H9 (cell line): ENCODE data around the gene TERT. TPM values are rescaled to one million over a fixed set of nuclear protein-coding genes. Genes with fewer than 3 reads are reported as not detected.

Source experiments
- DNase-seq: peaks from one replicate; pipeline ENCODE4 v3.0.0-alpha.2; 2017
- H2AFZ ChIP-seq: one replicate; pipeline ENCODE4 v1.6.1; 2013; ENCODE audit warnings: mild to moderate bottlenecking, low read length, control low read depth, moderate library complexity
- H2AK5ac ChIP-seq: 2 replicates; pipeline ENCODE4 v1.6.1; 2013; ENCODE audit warnings: low read length, control low read depth, mixed read lengths; ENCODE audit not compliant: insufficient read length
- H2BK120ac ChIP-seq: one replicate; pipeline ENCODE4 v1.6.1; 2013; ENCODE audit warnings: low read depth, mild to moderate bottlenecking, low read length, control low read depth, inconsistent platforms; ENCODE audit not compliant: poor library complexity, severe bottlenecking
- H2BK12ac ChIP-seq: 2 replicates; pipeline ENCODE4 v1.6.1; 2013; ENCODE audit warnings: low read length, control low read depth, mixed read lengths, low read depth; ENCODE audit not compliant: insufficient read length
- H2BK15ac ChIP-seq: 2 replicates; pipeline ENCODE4 v1.6.1; 2013; ENCODE audit warnings: low read depth, low read length, control low read depth
- H2BK20ac ChIP-seq: one replicate; pipeline ENCODE4 v1.6.1; 2013; ENCODE audit warnings: low read depth, mild to moderate bottlenecking, low read length, control low read depth, inconsistent platforms; ENCODE audit not compliant: poor library complexity, severe bottlenecking
- H2BK5ac ChIP-seq: 2 replicates; pipeline ENCODE4 v1.6.1; 2013; ENCODE audit warnings: low read length, control low read depth, mixed read lengths; ENCODE audit not compliant: insufficient read length
- H3K14ac ChIP-seq: 2 replicates; pipeline ENCODE4 v1.6.1; 2013; ENCODE audit warnings: low read length, control low read depth; ENCODE audit not compliant: insufficient read depth
- H3K18ac ChIP-seq: 2 replicates; pipeline ENCODE4 v1.6.1; 2013; ENCODE audit warnings: low read depth, mild to moderate bottlenecking, mixed read lengths, low read length, control low read depth; ENCODE audit not compliant: insufficient read length
- H3K23ac ChIP-seq: 2 replicates; pipeline ENCODE4 v1.6.1; 2013; ENCODE audit warnings: low read length, control low read depth, mixed read lengths, low read depth; ENCODE audit not compliant: insufficient read length
- H3K23me2 ChIP-seq: 2 replicates; pipeline ENCODE4 v1.6.1; 2013; ENCODE audit warnings: low read depth, mild to moderate bottlenecking, mixed read lengths, low read length, control low read depth; ENCODE audit not compliant: insufficient read length, poor library complexity, severe bottlenecking
- H3K27ac ChIP-seq: 2 replicates; pipeline ENCODE4 v1.5.1; 2013; ENCODE audit warnings: low read length, control low read depth, mixed read lengths, low read depth; ENCODE audit not compliant: insufficient read length
- H3K27me3 ChIP-seq: 2 replicates; pipeline ENCODE4 v1.6.1; 2013; ENCODE audit warnings: low read length, control low read depth, inconsistent platforms; ENCODE audit not compliant: insufficient read depth
- H3K4ac ChIP-seq: 2 replicates; pipeline ENCODE4 v1.6.1; 2013; ENCODE audit warnings: low read depth, mild to moderate bottlenecking, control low read depth, inconsistent platforms, low read length, moderate library complexity
- H3K4me1 ChIP-seq: 2 replicates; pipeline ENCODE4 v1.6.1; 2013; ENCODE audit warnings: low read length, control low read depth, inconsistent platforms; ENCODE audit not compliant: insufficient read depth
- H3K4me2 ChIP-seq: 2 replicates; pipeline ENCODE4 v1.6.1; 2013; ENCODE audit warnings: low read length, control low read depth, mixed read lengths; ENCODE audit not compliant: insufficient read length, insufficient read depth
- H3K56ac ChIP-seq: 2 replicates; pipeline ENCODE4 v1.6.1; 2013; ENCODE audit warnings: low read depth, mild to moderate bottlenecking, mixed read lengths, low read length, control low read depth; ENCODE audit not compliant: insufficient read length
- H3K79me1 ChIP-seq: 2 replicates; pipeline ENCODE4 v1.6.1; 2013; ENCODE audit warnings: low read depth, mild to moderate bottlenecking, moderate library complexity, low read length, control low read depth, inconsistent platforms; ENCODE audit not compliant: insufficient read depth, poor library complexity, severe bottlenecking
- H3K79me2 ChIP-seq: 2 replicates; pipeline ENCODE4 v1.6.1; 2013; ENCODE audit warnings: low read length, control low read depth, inconsistent platforms; ENCODE audit not compliant: insufficient read depth
- H3K9ac ChIP-seq: 2 replicates; pipeline ENCODE4 v1.6.1; 2013; ENCODE audit warnings: low read length, control low read depth, mixed read lengths; ENCODE audit not compliant: insufficient read length; ENCODE audit errors: extremely low read depth
- H3K9me3 ChIP-seq: one replicate; pipeline ENCODE4 v1.6.1; 2013; ENCODE audit warnings: low read depth, low read length, inconsistent platforms; ENCODE audit not compliant: control insufficient read depth
- H3T11ph ChIP-seq: one replicate; pipeline ENCODE4 v1.6.1; 2013; ENCODE audit warnings: mild to moderate bottlenecking, low read length, control low read depth, inconsistent platforms
- H4K20me1 ChIP-seq: one replicate; pipeline ENCODE4 v1.6.1; 2013; ENCODE audit not compliant: control insufficient read depth, insufficient read length, insufficient read depth
- H4K5ac ChIP-seq: 2 replicates; pipeline ENCODE4 v1.6.1; 2013; ENCODE audit warnings: low read depth, mild to moderate bottlenecking, mixed read lengths, low read length, control low read depth; ENCODE audit not compliant: insufficient read length
- H4K8ac ChIP-seq: replicated peaks from 2 replicates; pipeline ENCODE4 v1.6.1; 2013; ENCODE audit warnings: low read length, control low read depth, mixed read lengths, low read depth; ENCODE audit not compliant: insufficient read length
- H4K91ac ChIP-seq: 2 replicates; pipeline ENCODE4 v1.6.1; 2013; ENCODE audit warnings: low read depth, mild to moderate bottlenecking, moderate library complexity, mixed read lengths, low read length, control low read depth; ENCODE audit not compliant: insufficient read length
- H3K27ac Mint-ChIP-seq, 3 experiments: 2 replicates in 2 of 3; 3 replicates in 1 of 3; pipeline ENCODE4 v1.8.0; 2020 to 2021; ENCODE audit warnings: mixed read lengths in 3 of 3, mild to moderate bottlenecking in 1 of 3, moderate library complexity in 1 of 3
- H3K27me3 Mint-ChIP-seq: 2 replicates; pipeline ENCODE4 v1.8.0; 2021; ENCODE audit warnings: low read depth, mild to moderate bottlenecking, moderate library complexity, mixed read lengths
- H3K36me3 Mint-ChIP-seq, 3 experiments: 2 replicates in 2 of 3; 3 replicates in 1 of 3; pipeline ENCODE4 v1.8.0; 2020 to 2021; ENCODE audit warnings: low read depth in 3 of 3, mixed read lengths in 3 of 3; ENCODE audit not compliant: insufficient read depth in 1 of 3
- H3K4me1 Mint-ChIP-seq, 2 experiments: 2 replicates each; pipeline ENCODE4 v1.8.0; 2020; ENCODE audit warnings: mixed read lengths in 2 of 2
- H3K4me3 Mint-ChIP-seq, 2 experiments: 2 replicates in 1 of 2; 3 replicates in 1 of 2; pipeline ENCODE4 v1.8.0; 2020 to 2021; ENCODE audit warnings: mild to moderate bottlenecking in 2 of 2, mixed read lengths in 2 of 2, moderate library complexity in 1 of 2
- H3K9me3 Mint-ChIP-seq, 2 experiments: 2 replicates in 1 of 2; 3 replicates in 1 of 2; pipeline ENCODE4 v1.8.0; 2020; ENCODE audit warnings: mild to moderate bottlenecking in 2 of 2, mixed read lengths in 2 of 2, moderate library complexity in 1 of 2
- CTCF ChIP-seq: fragments of 200-600 bp; sonication (generic); conservative IDR thresholded peaks from 3 replicates; pipeline ENCODE4 v1.8.0; 2021; ENCODE audit warnings: antibody characterized with exemption, mild to moderate bottlenecking
- WGBS: extraction: QIAGEN DNeasy Blood & Tissue Kit; methylation state at CpG from one replicate; pipeline ENCODE4 v1.1.7; 2013; ENCODE audit warnings: missing lambda C conversion rate, low lambda C conversion rate, mixed read lengths; ENCODE audit not compliant: insufficient read length; ENCODE audit errors: extremely low coverage; 5-methylcytosine and 5-hydroxymethylcytosine counted together
- total RNA-seq: library from RNA; stranded (reverse); gene quantifications from 2 replicates; pipeline ENCODE4 v1.2.1, GENCODE V29; 2021

Gene TERT
- total RNA-seq, 1 experiment from 2014 or later: 15.5 TPM

- H3K27me3 Mint-ChIP-seq: no peaks in the 10 kb centered on the region
- H3K27ac Mint-ChIP-seq: no peak overlapping the region
- H3K36me3 Mint-ChIP-seq: peaks cover 43 to 79% (median 62%) of the 10 kb centered on the region in 3 experiments
Measured at GRCh38 chr5:1324719-1325190, 29.9 kb upstream of the TERT start.

More at GRCh38 chr5:1324719-1325190, 29.9 kb upstream of the TERT start:
- Histone ChIP-seq H4K20me1 (no peaks in the 10 kb centered on the region), H3K9ac (no peak overlapping the region), H2BK120ac (no peak overlapping the region), H3K9me3 (no peaks in the 10 kb centered on the region), H3K27ac (no peak overlapping the region), H2BK20ac (no peak overlapping the region), H2BK15ac (no peak overlapping the region), H3K79me2 (no peaks in the 10 kb centered on the region), H3K79me1 (no peaks in the 10 kb centered on the region), H3K4ac (no peak overlapping the region), H3K27me3 (no peaks in the 10 kb centered on the region), H4K5ac (no peak overlapping the region), H3K14ac (no peak overlapping the region; the same call in 1 of the 2 replicates), H4K91ac (no peak overlapping the region), H2BK12ac (no peak overlapping the region), H3K23ac (no peak overlapping the region), H2AK5ac (no peak overlapping the region), H3T11ph (no peak overlapping the region), H2BK5ac (no peak overlapping the region), H3K18ac (no peak overlapping the region), H3K4me2 (no peak overlapping the region), H3K56ac (no peak overlapping the region), H4K8ac (no peak overlapping the region), H3K23me2 (no peaks in the 10 kb centered on the region), H3K4me1 (no peaks in the 10 kb centered on the region), H2AFZ (no peak overlapping the region)
- DNase-seq: peak; percentile 31
- Mint-ChIP-seq H3K4me1 (peaks cover 5% of the 10 kb centered on the region in 2 experiments; a peak in 2 of 4 replicates), H3K9me3 (no peaks in the 10 kb centered on the region; a peak in 2 of 5 replicates), H3K4me3 (no peak overlapping the region)
- peak; percentile 18; the same call in 1 of the 3 replicates for TF ChIP-seq CTCF
- WGBS: no CpG with 5 or more reads among the region's 17 CpGs
